Calu3 (cell line): ENCODE results near the gene GCNA. TPM values are rescaled to one million over a fixed set of nuclear protein-coding genes. Genes with fewer than 3 reads are reported as not detected.

Experiments
- BruUV-seq: library from RNA; stranded (reverse); fragments of 400-500 nt; replicated peaks from 2 replicates; lab custom pipeline; 2021; lab: Mats Ljungman, UMichigan
- CTCF ChIA-PET: fragments of 300-600 bp; sonication (Branson Sonifier 250); formaldehyde crosslinking; loops from one replicate; lab custom pipeline; 2022; ENCODE audit warnings: antibody characterized with exemption; lab: Charles Lee
- DNase-seq: peaks from one replicate; pipeline ENCODE4 v3.0.0; 2022
- H3K27ac Mint-ChIP-seq: one replicate; pipeline ENCODE4 v1.8.0; 2022; ENCODE audit warnings: mixed read lengths; ENCODE audit not compliant: unreplicated experiment
- H3K27me3 Mint-ChIP-seq: one replicate; pipeline ENCODE4 v1.8.0; 2022; ENCODE audit warnings: mixed read lengths; ENCODE audit not compliant: unreplicated experiment
- H3K36me3 Mint-ChIP-seq: one replicate; pipeline ENCODE4 v1.8.0; 2022; ENCODE audit warnings: mild to moderate bottlenecking, moderate library complexity, mixed read lengths; ENCODE audit not compliant: insufficient read depth, unreplicated experiment
- H3K4me1 Mint-ChIP-seq: one replicate; pipeline ENCODE4 v1.8.0; 2022; ENCODE audit warnings: mild to moderate bottlenecking, low read depth, mixed read lengths; ENCODE audit not compliant: unreplicated experiment
- H3K4me3 Mint-ChIP-seq: one replicate; pipeline ENCODE4 v1.8.0; 2022; ENCODE audit warnings: mild to moderate bottlenecking, low read depth, moderate library complexity, mixed read lengths; ENCODE audit not compliant: unreplicated experiment
- H3K9me3 Mint-ChIP-seq: one replicate; pipeline ENCODE4 v1.8.0; 2022; ENCODE audit warnings: low read depth, mixed read lengths; ENCODE audit not compliant: unreplicated experiment
- CTCF ChIP-seq: fragments of 200-600 bp; IDR thresholded peaks from one replicate; pipeline ENCODE4 v1.8.0; 2022; ENCODE audit warnings: antibody characterized with exemption; ENCODE audit not compliant: unreplicated experiment
- intact Hi-C: fragments of 100-400 bp; cut with micrococcal nuclease; formaldehyde crosslinking; loops from one replicate; pipeline ENCODE4 v1.10.0; 2022; ENCODE audit not compliant: unreplicated experiment
- total RNA-seq: library from RNA; stranded (reverse); gene quantifications from 2 replicates; pipeline ENCODE4 v1.2.3, GENCODE V29; 2022

Gene GCNA
- total RNA-seq, 1 experiment from 2014 or later, result 8.1 TPM

GRCh38 chrX:71604141-71604540, 25.9 kb downstream of the GCNA start:
- CTCF ChIA-PET, result interaction anchor here (0.5 kb wide), 1 partner anchor 321 kb away, joined by 3 read pairs; the partner anchor contains the start of gene NONO
- Mint-ChIP-seq H3K27ac (no peak overlapping the region), H3K36me3 (peaks cover 56% of the 10 kb centered on the region), H3K4me1 (no peaks in the 10 kb centered on the region), H3K4me3 (no peak overlapping the region), H3K9me3 (no peaks in the 10 kb centered on the region), H3K27me3 (no peaks in the 10 kb centered on the region)
- intact Hi-C loops, result no loop called here
- no peak for TF ChIP-seq CTCF
- no TSS peak for BruUV-seq
- no peak for DNase-seq

GRCh38 chrX:71604796-71605568, 26.7 kb downstream of the GCNA start:
- Mint-ChIP-seq H3K27ac (no peak overlapping the region), H3K4me3 (no peak overlapping the region), H3K36me3 (peaks cover 64% of the 10 kb centered on the region), H3K27me3 (no peaks in the 10 kb centered on the region), H3K4me1 (no peaks in the 10 kb centered on the region), H3K9me3 (no peaks in the 10 kb centered on the region)
- BruUV-seq, result no TSS peak
- intact Hi-C loops, result no loop called here
- CTCF ChIA-PET, result interaction anchor here (0.5 kb wide), 1 partner anchor 321 kb away, joined by 3 read pairs; the partner anchor contains the start of gene NONO
- TF ChIP-seq CTCF, result no peak
- DNase-seq, result no peak

- no peak for DNase-seq
- TF ChIP-seq CTCF, result no peak
- intact Hi-C loops, result no loop called here
- CTCF ChIA-PET, result no interaction called here
- Mint-ChIP-seq H3K4me3 (no peak overlapping the region), H3K27me3 (no peaks in the 10 kb centered on the region), H3K9me3 (no peaks in the 10 kb centered on the region), H3K36me3 (peaks cover 71% of the 10 kb centered on the region), H3K4me1 (no peaks in the 10 kb centered on the region), H3K27ac (no peak overlapping the region)
- BruUV-seq, result no TSS peak
Observed at GRCh38 chrX:71606536-71607216, 28.4 kb downstream of the GCNA start.

GRCh38 chrX:71607488-71607887, 29.3 kb downstream of the GCNA start:
- Mint-ChIP-seq H3K4me3 (no peak overlapping the region), H3K36me3 (peaks cover 69% of the 10 kb centered on the region), H3K4me1 (no peaks in the 10 kb centered on the region), H3K9me3 (no peaks in the 10 kb centered on the region), H3K27me3 (no peaks in the 10 kb centered on the region), H3K27ac (no peak overlapping the region)
- no peak for DNase-seq
- intact Hi-C loops, result no loop called here
- CTCF ChIA-PET, result no interaction called here
- TF ChIP-seq CTCF, result no peak
- no TSS peak for BruUV-seq
